Measurements from ENCODE around the gene AP1S3.
"Not testable (repeated sequence)": the region's sequence is repeated elsewhere in the genome, so short reads cannot be mapped to it uniquely, and the experiment has no call there.

Gene AP1S3

DNA sequence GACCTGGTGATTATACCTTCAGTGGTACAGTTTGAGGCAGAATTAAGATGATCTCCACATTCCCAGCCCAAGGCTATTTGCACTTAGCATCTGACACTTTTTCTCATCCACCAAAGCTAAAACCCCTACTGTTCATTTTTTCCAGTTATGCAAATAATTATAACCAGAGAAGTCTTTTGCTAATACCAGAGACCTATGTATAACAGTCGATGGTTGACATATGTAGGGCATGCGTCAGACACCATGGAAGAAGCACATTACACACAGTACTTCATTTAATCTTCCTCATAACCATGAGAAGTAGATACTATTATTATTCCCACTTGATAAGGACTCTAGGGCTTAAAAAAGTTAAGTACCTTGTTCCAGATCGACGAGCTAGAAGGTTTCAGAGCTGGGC, 36.5 kb downstream of the AP1S3 start:
- DNase-seq (ENCODE audit: low read depth), result no peak

- DNase-seq (ENCODE audit: low read depth), result no peak
Observed at GRCh38 chr2:223797811-223798721, 39.3 kb downstream of the AP1S3 start.

GRCh38 chr2:223797037-223797436, 40.3 kb downstream of the AP1S3 start:
- no peak for DNase-seq (ENCODE audit: low read depth)

- DNase-seq (ENCODE audit: low read depth), result no peak
Observed at GRCh38 chr2:223789423-223789822, 48.0 kb downstream of the AP1S3 start.

- no peak for DNase-seq (ENCODE audit: low read depth)
Observed at GRCh38 chr2:223788826-223789225, 48.6 kb downstream of the AP1S3 start.

DNA sequence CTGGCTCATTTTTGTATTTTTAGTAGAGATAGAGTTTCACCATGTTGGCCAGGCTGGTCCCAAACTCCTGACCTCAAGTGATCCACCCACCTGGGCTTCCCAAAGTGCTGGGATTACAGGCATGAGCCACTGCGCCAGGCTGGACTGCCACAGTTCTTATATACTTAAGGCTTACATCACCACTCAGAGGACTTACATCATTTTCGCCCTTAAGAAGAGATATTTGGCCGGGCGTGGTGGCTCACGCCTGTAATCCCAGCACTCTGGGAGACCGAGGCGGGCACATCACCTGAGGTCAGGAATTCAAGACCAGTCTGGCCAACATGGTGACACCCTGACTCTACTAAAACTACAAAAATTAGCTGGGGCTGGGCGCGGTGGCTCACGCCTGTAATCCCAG, 49.3 kb downstream of the AP1S3 start:
- DNase-seq (ENCODE audit: low read depth), result not testable (repeated sequence)

GRCh38 chr2:223787358-223787757, 50.0 kb downstream of the AP1S3 start:
- no peak for DNase-seq (ENCODE audit: low read depth)

DNA sequence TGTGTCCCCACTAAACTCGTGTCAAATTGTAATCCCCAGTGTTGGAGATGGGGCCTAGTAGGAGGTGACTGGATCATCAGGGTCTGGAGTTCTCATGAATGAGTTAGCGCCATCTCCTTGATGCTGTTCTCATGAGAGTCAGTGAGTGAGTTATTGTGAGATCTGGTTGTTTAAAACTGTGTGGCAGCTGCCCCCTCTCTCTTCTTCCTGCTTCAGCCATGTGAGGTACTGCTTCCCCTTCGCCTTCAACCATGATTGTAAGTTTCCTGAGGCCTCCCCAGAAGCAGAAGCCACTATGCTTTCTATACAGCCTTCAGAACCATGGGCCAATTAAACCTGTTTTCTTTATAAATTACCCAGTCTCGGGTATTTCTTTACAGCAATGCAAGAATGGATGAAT, 50.4 kb downstream of the AP1S3 start:
- DNase-seq (ENCODE audit: low read depth), result no peak

DNA sequence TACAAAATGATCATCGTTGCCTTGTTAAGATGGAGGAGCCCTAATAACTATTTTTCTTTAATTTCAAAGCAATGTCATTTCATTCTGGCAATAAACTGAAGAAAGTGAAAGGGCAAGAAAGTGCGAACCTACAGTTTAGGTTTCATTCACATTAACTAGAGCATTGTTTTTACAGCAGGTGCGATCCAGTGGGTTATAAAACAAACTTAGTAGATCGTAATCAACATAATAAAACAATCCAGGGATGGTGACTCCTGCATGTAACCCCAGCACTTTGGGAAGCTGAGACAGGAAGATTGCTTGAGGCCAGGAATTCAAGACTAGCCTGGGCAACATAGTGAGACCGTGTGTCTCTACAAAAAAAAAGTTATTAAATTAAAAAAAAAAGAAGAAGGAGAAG, 51.1 kb downstream of the AP1S3 start:
- DNase-seq (ENCODE audit: low read depth), result no peak

GRCh38 chr2:223784221-223784772, 53.1 kb downstream of the AP1S3 start:
- DNase-seq (ENCODE audit: low read depth), result no peak

DNA sequence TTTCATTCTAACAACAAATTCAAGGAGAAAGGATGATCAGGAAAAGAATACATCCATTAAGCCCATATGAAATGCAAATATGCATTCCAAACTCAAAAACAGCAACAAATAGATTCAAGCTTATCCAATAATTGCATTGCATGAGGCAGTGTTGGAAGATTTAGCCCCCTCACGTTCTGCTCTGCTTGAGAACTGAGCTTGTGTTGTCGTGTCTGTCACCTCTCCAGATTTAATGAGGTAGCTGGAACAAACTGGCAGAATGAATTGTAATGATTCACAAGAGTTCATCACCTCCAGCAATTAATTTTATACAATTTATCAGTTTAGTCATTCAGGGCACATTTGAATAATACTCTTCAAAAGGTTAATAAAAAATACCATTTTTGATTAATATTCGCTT, 54.8 kb downstream of the AP1S3 start:
- DNase-seq (ENCODE audit: low read depth), result no peak

GRCh38 chr2:223781560-223781959, 55.8 kb downstream of the AP1S3 start:
- DNase-seq (ENCODE audit: low read depth), result no peak

- no peak for DNase-seq (ENCODE audit: low read depth)
Observed at GRCh38 chr2:223779877-223780276, 57.5 kb downstream of the AP1S3 start.

DNA sequence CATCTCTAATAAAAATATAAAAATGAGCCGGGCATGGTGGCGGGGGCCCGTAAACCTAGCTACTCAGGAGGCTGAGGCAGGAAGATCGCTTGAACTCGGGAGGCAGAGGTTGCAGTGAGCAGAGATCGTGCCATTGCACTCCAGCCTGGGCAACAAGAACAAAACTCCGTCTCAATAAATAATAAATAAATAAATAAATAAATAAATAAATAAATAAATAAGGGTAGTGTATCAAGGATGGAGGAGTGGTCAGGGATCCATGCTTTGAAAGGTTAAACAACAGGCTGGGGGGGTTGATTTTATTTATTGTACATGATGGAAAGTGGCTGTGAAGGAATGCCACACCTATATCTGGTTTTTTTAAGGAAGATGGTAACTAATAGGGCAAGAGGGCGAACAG, 63.2 kb downstream of the AP1S3 start:
- no peak for DNase-seq (ENCODE audit: low read depth)

DNA sequence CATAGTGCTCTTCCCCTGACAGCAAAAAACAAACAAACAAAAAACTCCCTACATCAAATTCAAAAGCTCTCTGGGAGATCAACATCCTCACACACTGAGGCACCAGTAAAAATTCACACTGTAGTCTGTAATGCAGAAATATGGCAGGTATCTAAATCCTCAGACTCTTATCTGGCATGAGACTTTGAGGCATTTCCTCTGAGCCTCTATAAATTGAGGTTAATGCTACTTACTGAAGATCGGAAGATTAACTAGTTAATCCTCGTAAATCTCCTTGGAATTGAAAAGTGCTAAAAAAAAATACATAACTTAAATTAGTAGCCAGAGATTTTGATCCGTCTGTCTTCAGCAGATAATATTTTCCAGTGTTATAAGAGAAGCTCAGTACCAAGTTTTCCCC, 65.0 kb downstream of the AP1S3 start:
- DNase-seq (ENCODE audit: low read depth), result no peak

GRCh38 chr2:223771475-223771874, 65.9 kb downstream of the AP1S3 start:
- no peak for DNase-seq (ENCODE audit: low read depth)

- no peak for DNase-seq (ENCODE audit: low read depth)
Observed at GRCh38 chr2:223768179-223768578, 69.2 kb downstream of the AP1S3 start.

DNA sequence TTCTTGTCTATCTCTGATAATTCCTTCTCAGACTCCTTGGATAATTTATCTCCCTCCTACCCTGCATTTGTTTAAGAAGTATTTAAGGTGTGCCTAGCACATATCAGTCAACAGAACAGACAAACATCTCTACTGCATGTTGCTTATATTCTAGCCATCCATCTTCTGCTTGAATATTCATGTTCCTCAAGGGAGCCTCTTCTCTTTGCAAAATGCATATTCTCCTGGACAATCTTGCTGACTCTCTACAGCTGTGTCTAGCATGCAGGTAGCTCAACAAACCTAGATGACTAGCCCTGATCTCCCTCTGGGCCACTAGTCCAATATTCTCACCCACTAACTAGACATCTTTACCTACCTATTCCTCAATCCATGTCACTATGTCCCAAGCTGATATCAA, 70.0 kb downstream of the AP1S3 start:
- DNase-seq (ENCODE audit: low read depth), result no peak

- no peak for DNase-seq (ENCODE audit: low read depth)
Observed at GRCh38 chr2:223765221-223765785, 72.1 kb downstream of the AP1S3 start.

DNA sequence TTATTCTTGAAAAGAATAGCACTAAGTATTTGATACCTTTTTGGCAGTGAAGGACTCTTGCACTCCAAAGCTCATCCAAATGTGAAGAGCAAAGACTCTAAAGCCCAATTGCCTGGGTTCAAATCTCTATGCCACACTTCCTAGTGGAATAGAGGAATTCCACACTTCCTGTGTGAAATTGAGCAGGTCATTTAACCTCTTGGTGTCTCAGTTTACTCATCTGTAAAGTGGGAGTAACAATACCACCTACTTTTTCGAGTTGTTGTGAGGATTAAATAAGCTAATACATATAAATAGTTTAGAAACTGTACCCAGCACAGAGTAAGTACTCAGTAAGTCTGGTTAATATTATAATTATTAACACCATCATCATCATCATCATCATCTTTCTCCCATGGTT, 72.6 kb downstream of the AP1S3 start:
- DNase-seq (ENCODE audit: low read depth), result no peak

GRCh38 chr2:223762853-223763252, 74.5 kb downstream of the AP1S3 start:
- no peak for DNase-seq (ENCODE audit: low read depth)

- not testable (repeated sequence) for DNase-seq (ENCODE audit: low read depth)
Observed at GRCh38 chr2:223761746-223762145, 75.6 kb downstream of the AP1S3 start.

DNA sequence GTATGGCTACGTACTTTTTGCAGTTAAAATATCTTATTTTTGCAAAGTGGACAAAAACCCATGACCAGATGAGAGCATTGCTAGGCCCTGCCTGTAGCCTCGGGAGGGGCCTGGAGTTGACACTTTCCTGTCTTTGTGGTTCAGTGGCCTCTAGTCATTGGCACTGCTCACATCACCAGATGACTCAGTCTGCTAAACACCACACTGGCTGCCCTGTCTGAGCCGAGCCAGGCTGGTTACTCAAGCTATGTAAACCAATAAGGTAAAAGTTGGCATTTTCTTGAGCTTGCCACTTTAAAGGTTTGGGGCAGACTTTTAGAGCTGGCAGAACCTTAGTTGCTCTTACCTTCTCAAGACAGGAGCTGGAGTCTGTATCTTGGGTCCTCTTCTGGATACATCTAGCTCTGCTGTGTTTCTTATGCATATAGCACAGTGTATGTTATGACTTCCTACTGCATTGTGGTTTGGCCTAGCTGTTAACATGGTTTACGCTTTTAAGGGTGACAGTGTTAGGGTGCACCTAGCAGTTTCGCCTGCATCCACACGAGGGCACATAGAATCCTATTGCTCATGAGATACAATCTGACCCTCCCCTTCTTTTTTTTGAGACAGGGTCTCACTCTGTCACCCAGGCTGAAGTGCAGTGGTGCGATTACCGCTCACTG, 76.4 kb downstream of the AP1S3 start:
- DNase-seq (ENCODE audit: low read depth), result no peak

Data from CMK (cell line).